Dermis microvascular lymphatic vessel endothelial cell (primary cell): ENCODE measurements around the gene PDXK. TPM values are rescaled to one million over a fixed set of nuclear protein-coding genes. Genes with fewer than 3 reads are reported as not detected.

Experiments used
- DNase-seq, 2 donors: peaks; one replicate each; pipeline versions ENCODE4 v3.0.0 to v3.0.0-alpha.2; 2010; ENCODE audit warnings: low read depth in 2 of 2
- total RNA-seq: library from RNA; depleted of rRNA; stranded (reverse); fragments of >200 nt; gene quantifications from 2 replicates; pipeline ENCODE4 v1.2.1, GENCODE V29; 2014

PDXK gene
- total RNA-seq, 1 donor from 2014 or later: 20.5 TPM

- no peak for DNase-seq
Measured at GRCh38 chr21:43803558-43804300, 84.8 kb downstream of the PDXK start.

DNA sequence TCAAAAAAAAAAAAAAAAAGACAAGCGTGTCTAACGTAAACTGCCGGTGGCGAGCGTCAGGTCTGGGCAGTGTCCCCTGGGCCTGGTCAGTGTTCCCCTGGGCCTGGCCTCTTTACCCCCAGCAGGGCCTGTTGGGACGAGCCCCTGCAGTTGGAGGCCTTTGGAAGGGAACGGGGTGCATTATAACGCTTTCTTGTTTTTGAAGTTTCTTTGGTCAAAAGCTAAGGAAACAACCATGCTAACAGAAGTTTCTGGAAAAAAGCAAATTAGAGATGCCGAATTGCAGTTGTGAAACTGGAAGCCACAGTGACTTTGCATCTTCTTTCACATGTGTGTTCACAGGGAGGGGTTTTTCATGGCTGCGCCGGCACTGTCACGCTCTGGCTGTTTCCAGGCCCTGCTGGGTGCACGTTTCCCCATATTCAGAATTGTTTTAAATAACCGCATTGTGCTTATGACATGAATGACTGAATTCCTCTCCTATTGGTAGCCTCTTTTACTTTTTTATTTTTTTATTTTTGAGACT, 86.4 kb downstream of the PDXK start:
- no peak for DNase-seq

GRCh38 chr21:43806017-43806710, 87.2 kb downstream of the PDXK start:
- DNase-seq: no peak

- DNase-seq: no peak
Measured at GRCh38 chr21:43808367-43808766, 89.4 kb downstream of the PDXK start.

DNA sequence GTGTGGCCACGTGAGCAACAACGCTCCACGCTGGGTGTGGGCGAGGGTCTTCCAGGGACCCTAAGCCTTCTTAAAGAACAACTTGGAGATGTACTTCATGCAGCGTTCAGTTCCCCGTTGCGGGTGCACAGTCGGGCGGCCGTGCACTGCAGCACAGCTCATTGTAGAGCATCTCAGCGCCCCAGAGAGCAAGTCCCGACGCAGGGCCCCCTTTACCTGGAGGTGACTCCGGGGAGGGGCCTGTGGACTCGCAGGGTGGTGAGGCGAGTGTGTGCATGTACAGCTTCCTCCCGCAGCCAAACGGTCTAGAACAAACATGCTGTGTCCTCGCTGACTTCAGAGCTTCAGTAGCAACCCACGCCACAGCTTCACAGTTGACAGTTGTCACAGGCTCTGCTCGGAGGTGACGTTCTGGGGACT, 89.9 kb downstream of the PDXK start:
- DNase-seq: no peak

DNA sequence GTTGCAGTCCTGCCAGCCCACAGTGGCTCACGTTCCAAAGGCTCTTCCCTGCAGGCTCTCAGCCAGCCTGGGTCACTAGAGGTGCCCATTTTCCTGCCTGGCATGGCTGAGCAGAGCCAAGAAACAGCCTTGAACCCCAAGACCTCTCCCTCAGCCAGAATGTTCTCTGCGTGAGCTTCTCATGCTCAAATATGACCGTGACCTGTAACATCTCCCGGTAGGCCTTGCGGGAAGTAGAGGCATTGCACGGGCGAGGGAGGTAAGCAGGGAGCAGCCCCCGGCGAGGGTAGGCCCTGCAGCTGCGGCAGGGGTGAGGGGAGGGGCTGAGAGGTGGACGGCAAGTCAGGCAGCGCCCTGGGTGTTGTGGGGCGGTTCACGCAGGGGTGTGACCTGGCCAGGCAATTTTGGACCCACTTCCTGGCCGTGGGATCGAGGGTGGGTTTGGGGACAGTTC, 90.4 kb downstream of the PDXK start:
- DNase-seq: no peak

GRCh38 chr21:43809853-43810504, 91.0 kb downstream of the PDXK start:
- DNase-seq: no peak

- peak; percentile 38 to 64 for DNase-seq
Measured at GRCh38 chr21:43810505-43811261, 91.8 kb downstream of the PDXK start.

DNA sequence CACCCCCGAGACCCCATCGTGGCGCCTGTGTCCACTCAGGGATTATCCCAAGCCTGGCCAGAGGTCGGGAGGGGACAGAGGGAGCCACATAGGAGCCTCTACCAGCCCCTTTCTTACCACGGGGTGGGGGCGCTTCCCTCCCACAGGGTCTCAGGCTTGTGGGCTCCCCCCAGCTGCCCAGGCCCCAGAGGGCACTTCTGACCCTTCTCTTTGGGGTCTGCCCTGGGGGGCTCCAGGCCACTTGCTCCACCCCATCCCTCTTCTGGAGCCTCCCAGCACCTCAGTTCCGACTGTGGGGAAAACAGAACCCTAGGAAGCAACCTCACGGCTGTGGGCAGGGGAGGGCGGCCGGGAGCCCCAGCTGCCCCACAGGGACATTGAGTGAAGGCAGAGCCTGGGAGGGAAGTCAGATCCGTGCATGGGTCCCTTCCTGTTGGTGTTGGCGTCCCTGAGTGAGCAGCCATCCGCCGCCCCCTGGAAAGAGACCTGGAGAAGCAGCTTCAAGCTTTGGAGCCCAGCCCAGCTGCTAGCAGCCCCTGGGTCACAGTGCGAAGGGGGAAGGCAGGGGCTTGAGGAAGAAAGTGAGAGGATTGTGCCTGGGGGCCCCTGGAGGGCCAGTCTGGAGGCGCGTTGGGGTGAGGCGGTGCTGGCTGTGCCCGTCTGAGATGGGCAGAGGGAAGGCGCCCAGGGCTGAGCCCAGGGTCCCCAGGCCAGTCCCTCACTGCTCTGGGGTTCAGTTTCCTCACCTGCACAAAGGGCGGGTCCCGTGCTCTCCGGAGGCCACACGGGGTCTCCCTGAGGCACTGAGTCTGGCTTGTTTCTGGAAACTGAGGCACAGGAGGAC, 92.6 kb downstream of the PDXK start:
- no peak for DNase-seq

Other genes with a start within 250 kb of the PDXK start
- 0.26 and 0.38 TPM in 2 replicates for gene HSF2BP, start 59.6 kb upstream of the PDXK start, total RNA-seq
- 22.1 and 25.2 TPM in 2 replicates for gene RRP1B, start 59.6 kb upstream of the PDXK start, total RNA-seq
- gene CSTB, start 57.2 kb downstream of the PDXK start, total RNA-seq: 15.4 and 17.6 TPM in 2 replicates
- gene RRP1, start 70.4 kb downstream of the PDXK start, total RNA-seq: 12.6 and 15.6 TPM in 2 replicates
- gene AGPAT3, start 146.1 kb downstream of the PDXK start, total RNA-seq: 34.4 and 46.8 TPM in 2 replicates